SK-N-SH (cell line): Measurements from ENCODE around the gene BAIAP2. TPM values are rescaled to one million over a fixed set of nuclear protein-coding genes. Genes with fewer than 3 reads are reported as not detected.

ENCODE experiments used
- CTCF ChIA-PET: fragments of 300-600, 350-600 bp; formaldehyde crosslinking; extraction: SDS; loops from one replicate; lab custom pipeline; 2021; lab: Yijun Ruan, JAX
- POLR2A ChIA-PET: fragments of 350-600 bp; sonication (Branson Sonifier 250); formaldehyde crosslinking; extraction: SDS; loops from one replicate; lab custom pipeline; 2020; ENCODE audit warnings: antibody characterized with exemption, inconsistent platforms; lab: Yijun Ruan, JAX
- DNase-seq: peaks from one replicate; pipeline ENCODE4 v3.0.0; 2012
- H2AFZ ChIP-seq: fragments of 200-600 bp; sonication (generic); 2 replicates; pipeline ENCODE4 v1.8.1; 2016; ENCODE audit warnings: antibody characterized with exemption, mild to moderate bottlenecking, low read depth
- H3F3A ChIP-seq: fragments of 200-600 bp; sonication (generic); replicated peaks from 2 replicates; pipeline ENCODE3; 2016; ENCODE audit warnings: antibody characterized with exemption, mild to moderate bottlenecking; ENCODE audit not compliant: insufficient read depth
- H3K27ac ChIP-seq, 2 experiments: fragments of 200-500 bp in 1 of 2; fragments of 200-600 bp in 1 of 2; sonication (Bioruptor generic) in 1 of 2; sonication (generic), shearing (Covaris generic) in 1 of 2; 2 replicates each; pipeline versions ENCODE4 v1.5.1 to v1.6.1; 2014 to 2016; ENCODE audit warnings: low read depth in 2 of 2, inconsistent platforms in 1 of 2, low read length in 1 of 2, mild to moderate bottlenecking in 1 of 2, mixed read lengths in 1 of 2
- H3K27me3 ChIP-seq: fragments of 200-600 bp; sonication (generic), shearing (Covaris generic); 2 replicates; pipeline ENCODE4 v1.6.1; 2016; ENCODE audit warnings: mixed run types; ENCODE audit not compliant: insufficient read depth
- H3K36me3 ChIP-seq, 2 experiments: fragments of 200-500 bp in 1 of 2; fragments of 200-600 bp in 1 of 2; sonication (Bioruptor generic) in 1 of 2; sonication (generic) in 1 of 2; replicated peaks in 1 of 2; 2 replicates each; pipeline versions ENCODE3 to v1.5.1; 2014 to 2016; ENCODE audit warnings: low read length in 1 of 2, mild to moderate bottlenecking in 1 of 2; ENCODE audit not compliant: insufficient read depth in 2 of 2, control insufficient read depth in 1 of 2
- H3K4me1 ChIP-seq, 2 experiments: fragments of 200-500 bp in 1 of 2; fragments of 200-600 bp in 1 of 2; sonication (Bioruptor generic) in 1 of 2; sonication (generic), shearing (Covaris generic) in 1 of 2; 2 replicates each; pipeline versions ENCODE4 v1.5.1 to v1.6.1; 2014 to 2016; ENCODE audit warnings: low read depth in 1 of 2, low read length in 1 of 2, mixed run types in 1 of 2; ENCODE audit not compliant: insufficient read depth in 2 of 2, control insufficient read depth in 1 of 2
- H3K4me2 ChIP-seq: fragments of 200-600 bp; sonication (generic), shearing (Covaris generic); 2 replicates; pipeline ENCODE4 v1.6.1; 2017; ENCODE audit warnings: mixed run types
- H3K4me3 ChIP-seq, 2 experiments: fragments of 200-500 bp in 1 of 2; fragments of 200-600 bp in 1 of 2; sonication (Bioruptor generic) in 1 of 2; sonication (generic), shearing (Covaris generic) in 1 of 2; 2 replicates each; pipeline versions ENCODE4 v1.5.1 to v1.8.1; 2014 to 2016; ENCODE audit warnings: low read depth in 2 of 2, inconsistent platforms in 1 of 2, low read length in 1 of 2, mild to moderate bottlenecking in 1 of 2, mixed read lengths in 1 of 2, moderate library complexity in 1 of 2
- H3K79me2 ChIP-seq: fragments of 200-600 bp; sonication (generic); 2 replicates; pipeline ENCODE4 v1.8.1; 2017; ENCODE audit warnings: mild to moderate bottlenecking; ENCODE audit not compliant: insufficient read depth
- H3K9ac ChIP-seq: fragments of 200-600 bp; sonication (generic); 2 replicates; pipeline ENCODE4 v1.6.1; 2017; ENCODE audit warnings: mixed run types
- H3K9me2 ChIP-seq: fragments of 200-600 bp; sonication (generic); 2 replicates; pipeline ENCODE4 v1.6.1; 2017; ENCODE audit warnings: mixed run types
- H3K9me3 ChIP-seq: fragments of 200-600 bp; sonication (generic); 2 replicates; pipeline ENCODE4 v1.6.1; 2017; ENCODE audit warnings: mixed run types, mild to moderate bottlenecking, moderate library complexity
- H4K20me1 ChIP-seq: fragments of 200-600 bp; sonication (generic); 2 replicates; pipeline ENCODE4 v1.6.1; 2017; ENCODE audit warnings: mild to moderate bottlenecking, mixed run types; ENCODE audit not compliant: insufficient read depth
- EP300 ChIP-seq, 2 experiments: IDR thresholded peaks; 2 replicates each; pipeline versions ENCODE4 v1.4.0 to v1.6.1; 2012; ENCODE audit warnings: borderline replicate concordance in 1 of 2, low read depth in 1 of 2, low read length in 1 of 2
- FOXM1 ChIP-seq: IDR thresholded peaks from 2 replicates; pipeline ENCODE4 v1.4.0; 2012; ENCODE audit warnings: low read depth, mild to moderate bottlenecking
- GABPA ChIP-seq: IDR thresholded peaks from 2 replicates; pipeline ENCODE4 v1.4.0; 2012; ENCODE audit warnings: low read depth, mild to moderate bottlenecking
- NFIC ChIP-seq: IDR thresholded peaks from 2 replicates; pipeline ENCODE4 v1.4.0; 2012; ENCODE audit warnings: borderline replicate concordance
- NRF1 ChIP-seq: IDR thresholded peaks from 2 replicates; pipeline ENCODE4 v1.6.1; 2012; ENCODE audit warnings: low read depth, mild to moderate bottlenecking, low read length
- POLR2AphosphoS5 ChIP-seq: IDR thresholded peaks from 2 replicates; pipeline ENCODE4 v1.6.1; 2012; ENCODE audit warnings: low read depth, low read length
- RAD21 ChIP-seq: IDR thresholded peaks from 2 replicates; pipeline ENCODE4 v1.6.1; 2012; ENCODE audit warnings: mild to moderate bottlenecking, low read length
- REST ChIP-seq: IDR thresholded peaks from 2 replicates; pipeline ENCODE4 v1.6.1; 2012; ENCODE audit warnings: mild to moderate bottlenecking, low read depth, low read length, moderate library complexity
- RFX5 ChIP-seq: IDR thresholded peaks from 2 replicates; pipeline ENCODE4 v1.6.1; 2012; ENCODE audit warnings: mild to moderate bottlenecking, improper control_type of control experiment, low read length
- RXRA ChIP-seq: IDR thresholded peaks from 2 replicates; pipeline ENCODE4 v1.4.0; 2012; ENCODE audit warnings: low read depth, mild to moderate bottlenecking, borderline replicate concordance
- TAF1 ChIP-seq: IDR thresholded peaks from 2 replicates; pipeline ENCODE4 v1.6.1; 2012; ENCODE audit warnings: low read depth, mild to moderate bottlenecking, low read length, moderate library complexity, borderline replicate concordance
- TEAD4 ChIP-seq: IDR thresholded peaks from 2 replicates; pipeline ENCODE4 v1.4.0; 2012; ENCODE audit warnings: mild to moderate bottlenecking, borderline replicate concordance; ENCODE audit not compliant: insufficient read depth
- USF1 ChIP-seq: IDR thresholded peaks from 2 replicates; pipeline ENCODE4 v1.4.0; 2012; ENCODE audit warnings: low read depth, borderline replicate concordance
- WGBS: methylation state at CpG from one replicate; pipeline ENCODE4 v1.1.6; 2017; ENCODE audit warnings: low lambda C conversion rate; 5-methylcytosine and 5-hydroxymethylcytosine counted together
- polyA plus RNA-seq, 3 experiments: library from polyadenylated mRNA; depleted of rRNA; stranded (reverse); fragments of >200 nt; gene quantifications; 2 replicates each; pipeline ENCODE4 v1.2.3, GENCODE V29; 2012
- TF ChIP-seq, protein P1 (sequence below): fragments of 150-350 bp; IDR thresholded peaks from 2 replicates; pipeline ENCODE4 v1.6.1; 2016; ENCODE audit warnings: mild to moderate bottlenecking, low read depth, low read length
- TF ChIP-seq, protein P2 (sequence below): IDR thresholded peaks from 2 replicates; pipeline ENCODE4 v1.4.0; 2012; ENCODE audit warnings: low read depth, borderline replicate concordance
- TF ChIP-seq, protein P3 (sequence below): fragments of 150-350 bp; IDR thresholded peaks from 2 replicates; pipeline ENCODE4 v1.6.1; 2017; ENCODE audit warnings: antibody characterized with exemption, low read length, low read depth, borderline replicate concordance

BAIAP2 gene
- polyA plus RNA-seq, 1 of the 3 experiments (the other 2 are of a cell fraction) = 19.8 TPM

- Histone ChIP-seq H3K9me3 (no peaks in the 10 kb centered on the region), H4K20me1 (no peaks in the 10 kb centered on the region), H3F3A (no peaks in the 10 kb centered on the region), H2AFZ (no peak overlapping the region), H3K9me2 (no peaks in the 10 kb centered on the region), H3K27me3 (peaks cover 10% of the 10 kb centered on the region), H3K79me2 (no peaks in the 10 kb centered on the region), H3K4me3 (no peak overlapping the region), H3K4me1 (peaks cover 0 to 11% of the 10 kb centered on the region in 2 experiments; a peak in 1 of 4 replicates), H3K27ac (no peak overlapping the region), H3K4me2 (no peak overlapping the region), H3K36me3 (no peaks in the 10 kb centered on the region), H3K9ac (no peak overlapping the region)
- DNase-seq = no peak
- ChIA-PET CTCF (interaction anchor here (1.0 to 19.0 kb wide), 5 partner anchors 23 to 182 kb away, joined by 3 to 668 read pairs (median 5); no protein-coding TSS in a partner anchor), POLR2A (no interaction called here)
- WGBS = 68% methylated on average over 26 of the region's 29 CpGs
- TF ChIP-seq, protein P1, sequence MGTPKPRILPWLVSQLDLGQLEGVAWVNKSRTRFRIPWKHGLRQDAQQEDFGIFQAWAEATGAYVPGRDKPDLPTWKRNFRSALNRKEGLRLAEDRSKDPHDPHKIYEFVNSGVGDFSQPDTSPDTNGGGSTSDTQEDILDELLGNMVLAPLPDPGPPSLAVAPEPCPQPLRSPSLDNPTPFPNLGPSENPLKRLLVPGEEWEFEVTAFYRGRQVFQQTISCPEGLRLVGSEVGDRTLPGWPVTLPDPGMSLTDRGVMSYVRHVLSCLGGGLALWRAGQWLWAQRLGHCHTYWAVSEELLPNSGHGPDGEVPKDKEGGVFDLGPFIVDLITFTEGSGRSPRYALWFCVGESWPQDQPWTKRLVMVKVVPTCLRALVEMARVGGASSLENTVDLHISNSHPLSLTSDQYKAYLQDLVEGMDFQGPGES = no peak
- TF ChIP-seq RXRA (no peak), REST (no peak), POLR2AphosphoS5 (no peak), RFX5 (no peak), RAD21 (no peak), USF1 (no peak), TAF1 (no peak), NFIC (no peak), NRF1 (no peak), FOXM1 (no peak), GABPA (no peak), EP300 (IDR thresholded peaks at IDR 0.05; ENCODE audit: borderline replicate concordance in 1 of 2, low read depth in 1 of 2, low read length in 1 of 2) (no peak), TEAD4 (no peak)
- TF ChIP-seq, protein P2, sequence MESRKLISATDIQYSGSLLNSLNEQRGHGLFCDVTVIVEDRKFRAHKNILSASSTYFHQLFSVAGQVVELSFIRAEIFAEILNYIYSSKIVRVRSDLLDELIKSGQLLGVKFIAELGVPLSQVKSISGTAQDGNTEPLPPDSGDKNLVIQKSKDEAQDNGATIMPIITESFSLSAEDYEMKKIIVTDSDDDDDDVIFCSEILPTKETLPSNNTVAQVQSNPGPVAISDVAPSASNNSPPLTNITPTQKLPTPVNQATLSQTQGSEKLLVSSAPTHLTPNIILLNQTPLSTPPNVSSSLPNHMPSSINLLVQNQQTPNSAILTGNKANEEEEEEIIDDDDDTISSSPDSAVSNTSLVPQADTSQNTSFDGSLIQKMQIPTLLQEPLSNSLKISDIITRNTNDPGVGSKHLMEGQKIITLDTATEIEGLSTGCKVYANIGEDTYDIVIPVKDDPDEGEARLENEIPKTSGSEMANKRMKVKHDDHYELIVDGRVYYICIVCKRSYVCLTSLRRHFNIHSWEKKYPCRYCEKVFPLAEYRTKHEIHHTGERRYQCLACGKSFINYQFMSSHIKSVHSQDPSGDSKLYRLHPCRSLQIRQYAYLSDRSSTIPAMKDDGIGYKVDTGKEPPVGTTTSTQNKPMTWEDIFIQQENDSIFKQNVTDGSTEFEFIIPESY = no peak
- TF ChIP-seq, protein P3, sequence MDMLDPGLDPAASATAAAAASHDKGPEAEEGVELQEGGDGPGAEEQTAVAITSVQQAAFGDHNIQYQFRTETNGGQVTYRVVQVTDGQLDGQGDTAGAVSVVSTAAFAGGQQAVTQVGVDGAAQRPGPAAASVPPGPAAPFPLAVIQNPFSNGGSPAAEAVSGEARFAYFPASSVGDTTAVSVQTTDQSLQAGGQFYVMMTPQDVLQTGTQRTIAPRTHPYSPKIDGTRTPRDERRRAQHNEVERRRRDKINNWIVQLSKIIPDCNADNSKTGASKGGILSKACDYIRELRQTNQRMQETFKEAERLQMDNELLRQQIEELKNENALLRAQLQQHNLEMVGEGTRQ = no peak
Observed at GRCh38 chr17:81018044-81018802, 16.7 kb upstream of the BAIAP2 start.
